HepG2 (cell line): ENCODE data around the gene KCNA1. TPM values are rescaled to one million over a fixed set of nuclear protein-coding genes. Genes with fewer than 3 reads are reported as not detected.

Experiments used
- ATAC-seq: fragments of 200-7000 bp; cut with Tn5 transposase; 3 replicates; pipeline ENCODE4 v1.9.1; 2020; ENCODE audit warnings: mild to moderate bottlenecking, moderate library complexity
- BruUV-seq: library from RNA; stranded (reverse); fragments of 400-500 nt; replicated peaks from 2 replicates; lab custom pipeline; 2021; lab: Mats Ljungman, UMichigan
- CTCF ChIA-PET: fragments of 300-600 bp; formaldehyde crosslinking; extraction: SDS; loops from one replicate; lab custom pipeline; 2021; ENCODE audit warnings: low total read pairs, inconsistent platforms, low intra/inter-chr PET ratio; lab: Yijun Ruan, JAX
- POLR2A ChIA-PET: fragments of 350-600 bp; sonication (Branson Sonifier 250); formaldehyde crosslinking; loops from one replicate; lab custom pipeline; 2020; ENCODE audit warnings: antibody characterized with exemption, inconsistent platforms; lab: Yijun Ruan, JAX
- DNase-seq: peaks from one replicate; pipeline ENCODE4 v3.0.0-alpha.2; 2015; ENCODE audit warnings: low spot score
- FAIRE-seq: peaks from 3 replicates; lab custom pipeline; 2011; peaks lifted over from hg19 to GRCh38; lab: Jason Lieb, UNC
- H2AFZ ChIP-seq: one replicate; pipeline ENCODE4 v1.6.1; 2011; ENCODE audit warnings: low read length, inconsistent platforms
- H3K27ac ChIP-seq: fragments of 300-600 bp; 3 replicates; pipeline ENCODE4 v1.8.0; 2011; ENCODE audit warnings: mixed run types, mild to moderate bottlenecking, mixed read lengths, low read length, inconsistent platforms; ENCODE audit not compliant: insufficient read depth; ENCODE audit errors: extremely low read length
- H3K27me3 ChIP-seq, 2 experiments: fragments of 200-600 bp in 1 of 2; 2 replicates in 1 of 2; 3 replicates in 1 of 2; pipeline versions ENCODE4 v1.6.0 to v1.8.0; 2011; ENCODE audit warnings: low read length in 2 of 2, mild to moderate bottlenecking in 2 of 2, moderate library complexity in 2 of 2, inconsistent platforms in 1 of 2; ENCODE audit not compliant: insufficient read depth in 2 of 2, control insufficient read depth in 1 of 2
- H3K36me3 ChIP-seq, 2 experiments: fragments of 200-600 bp in 1 of 2; replicated peaks in 1 of 2; 2 replicates in 1 of 2; 3 replicates in 1 of 2; pipeline versions ENCODE4 v1.5.1 to v1.8.0; 2011; ENCODE audit warnings: low read length in 2 of 2, inconsistent platforms in 1 of 2; ENCODE audit not compliant: insufficient read depth in 2 of 2, control insufficient read depth in 1 of 2
- H3K4me1 ChIP-seq: 2 replicates; pipeline ENCODE4 v1.5.1; 2012; ENCODE audit warnings: low read length, inconsistent platforms; ENCODE audit not compliant: insufficient read depth
- H3K4me2 ChIP-seq: 2 replicates; pipeline ENCODE4 v1.6.0; 2011; ENCODE audit warnings: low read depth, low read length, inconsistent platforms
- H3K4me3 ChIP-seq, 3 experiments: fragments of 200-600 bp in 1 of 3; sonication (generic), shearing (Covaris generic) in 1 of 3; replicated peaks in 1 of 3; 2 replicates each; pipeline ENCODE4 v1.5.1; 2011 to 2016; ENCODE audit warnings: low read length in 3 of 3, inconsistent platforms in 2 of 3, low read depth in 2 of 3, mild to moderate bottlenecking in 2 of 3, control low read depth in 1 of 3, mixed read lengths in 1 of 3; ENCODE audit not compliant: insufficient read depth in 1 of 3
- H3K79me2 ChIP-seq: one replicate; pipeline ENCODE4 v1.6.1; 2011; ENCODE audit warnings: low read length, inconsistent platforms; ENCODE audit not compliant: insufficient read depth
- H3K9ac ChIP-seq: 2 replicates; pipeline ENCODE4 v1.6.0; 2011; ENCODE audit warnings: mild to moderate bottlenecking, low read depth, low read length, inconsistent platforms; ENCODE audit not compliant: insufficient read depth
- H3K9me3 ChIP-seq: 2 replicates; pipeline ENCODE4 v1.5.1; 2012; ENCODE audit warnings: mild to moderate bottlenecking, low read length
- H4K20me1 ChIP-seq: 2 replicates; pipeline ENCODE4 v1.6.0; 2011; ENCODE audit warnings: inconsistent platforms, mild to moderate bottlenecking, low read length, moderate library complexity; ENCODE audit not compliant: insufficient read depth
- HMGXB4 ChIP-seq, 2 experiments: sonication (generic) in 1 of 2; formaldehyde crosslinking in 1 of 2; IDR thresholded peaks; 2 replicates each; pipeline versions ENCODE4 v1.4.0 to v1.6.1; 2018 to 2020; ENCODE audit warnings: missing genetic modification reagents in 2 of 2, borderline replicate concordance in 1 of 2, low read depth in 1 of 2, mild to moderate bottlenecking in 1 of 2, missing biosample characterization in 1 of 2
- MED8 ChIP-seq: sonication (generic); formaldehyde crosslinking; IDR thresholded peaks from 2 replicates; pipeline ENCODE4 v1.8.1; 2023; ENCODE audit warnings: mild to moderate bottlenecking, missing genetic modification reagents; ENCODE audit not compliant: insufficient replicate concordance
- MXI1 ChIP-seq: IDR thresholded peaks from 3 replicates; pipeline ENCODE4 v1.6.1; 2012; ENCODE audit warnings: low read depth, low read length, inconsistent platforms, borderline replicate concordance
- NR3C1 ChIP-seq: sonication (generic); formaldehyde crosslinking; IDR thresholded peaks from 2 replicates; pipeline ENCODE4 v1.4.0; 2020; ENCODE audit warnings: missing genetic modification reagents
- PCBP1 ChIP-seq: fragments of 200-400 bp; formaldehyde crosslinking; IDR thresholded peaks from 2 replicates; pipeline ENCODE4 v1.6.1; 2017; ENCODE audit warnings: mild to moderate bottlenecking, low read depth, low read length, borderline replicate concordance
- SAP130 ChIP-seq: IDR thresholded peaks from 2 replicates; pipeline ENCODE4 v1.6.1; 2016; ENCODE audit warnings: low read depth
- ZFP36L2 ChIP-seq: sonication (generic); formaldehyde crosslinking; IDR thresholded peaks from 2 replicates; pipeline ENCODE4 v1.4.0; 2020; ENCODE audit warnings: missing genetic modification reagents
- ZSCAN22 ChIP-seq: sonication (generic); formaldehyde crosslinking; IDR thresholded peaks from 2 replicates; pipeline ENCODE4 v1.4.0; 2020; ENCODE audit warnings: mild to moderate bottlenecking, missing genetic modification reagents
- WGBS: methylation state at CpG from one replicate; pipeline ENCODE4 v1.1.6; 2017; ENCODE audit warnings: low lambda C conversion rate; 5-methylcytosine and 5-hydroxymethylcytosine counted together
- in situ Hi-C: cut with HindIII; loops from 2 replicates; pipeline ENCODE4 v1.10.0; 2017; ENCODE audit warnings: low pct_unique_long_range_greater_than_20kb; ENCODE audit not compliant: extremely low pct_ligation_motif_present
- intact Hi-C: fragments of 100-400 bp; cut with micrococcal nuclease; formaldehyde crosslinking; loops from one replicate; pipeline ENCODE4 v1.10.0; 2022; ENCODE audit not compliant: unreplicated experiment
- polyA plus RNA-seq, 8 experiments: library from polyadenylated mRNA; depleted of rRNA in 3 of 8; stranded (reverse) in 7 of 8; unstranded in 1 of 8; fragments of >200 nt; fragmentation: Illumina TruSeq in 4 of 8; extraction: Trizol in 4 of 8; gene quantifications; 2 replicates each; pipeline versions ENCODE4 v1.2.1 to v1.2.3, GENCODE V29; 2011 to 2016; ENCODE audit warnings: low read depth in 4 of 8, missing spikeins in 1 of 8, mixed read lengths in 1 of 8; ENCODE audit not compliant: insufficient read depth in 1 of 8
- total RNA-seq, 5 experiments: library from RNA; depleted of rRNA; stranded (reverse); fragments of >200 nt; fragmentation: Illumina TruSeq; extraction: Trizol; gene quantifications; 2 replicates each; pipeline ENCODE4 v1.2.3, GENCODE V29; 2016; ENCODE audit warnings: low read depth in 1 of 5
- TF ChIP-seq, protein P1 (sequence below): sonication (generic); formaldehyde crosslinking; IDR thresholded peaks from 2 replicates; pipeline ENCODE4 v1.4.0; 2020; ENCODE audit warnings: mild to moderate bottlenecking, missing genetic modification reagents, borderline replicate concordance

The KCNA1 gene
- total and polyA plus RNA-seq, 2 of the 13 experiments (the other 11 are each of a cell fraction or from before 2014, with no cell fraction given) = not detected

DNA sequence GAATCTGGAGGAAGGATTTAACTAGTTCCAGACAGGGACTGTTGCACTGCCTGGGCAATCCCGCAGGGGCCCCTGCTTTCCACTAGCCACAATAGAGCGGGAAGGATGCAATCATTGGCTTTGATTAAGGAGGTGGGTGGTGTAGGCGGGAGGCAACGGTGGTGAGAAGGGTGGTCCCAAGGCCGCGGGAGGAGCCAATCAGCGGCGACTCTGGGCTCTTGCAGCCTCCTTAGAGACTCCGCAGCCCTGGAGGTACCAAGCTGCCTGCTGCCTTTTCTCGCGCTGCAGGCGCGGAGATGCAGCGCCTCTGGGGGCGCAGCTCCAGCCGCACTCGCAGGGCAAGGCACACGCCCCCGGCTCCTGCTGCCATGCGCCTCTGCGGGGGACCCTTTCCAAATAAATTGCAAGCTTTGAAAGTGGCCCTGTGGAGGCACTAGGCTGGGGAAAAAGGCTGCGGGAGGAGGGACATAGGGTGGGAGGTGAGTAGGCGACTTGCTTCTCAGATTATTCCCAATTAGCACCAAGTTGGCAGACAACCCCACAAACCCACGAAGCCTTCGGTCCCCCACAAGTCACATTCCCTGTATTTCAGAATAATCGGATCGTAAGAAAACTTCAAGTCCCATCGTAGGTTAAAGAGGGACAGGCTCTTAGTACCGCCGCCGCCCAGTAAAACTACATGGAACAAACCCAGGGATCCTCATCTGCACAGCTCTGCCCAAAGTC is 858 bp upstream of the KCNA1 start:
- Histone ChIP-seq H3K9ac (no peak overlapping the region), H3K79me2 (no peaks in the 10 kb centered on the region), H3K27me3 (peaks cover 7 to 46% of the 10 kb centered on the region in 2 experiments; a peak in 4 of 5 replicates), H3K27ac (no peak overlapping the region), H3K4me3 (no peak overlapping the region), H3K4me1 (no peaks in the 10 kb centered on the region), H4K20me1 (no peaks in the 10 kb centered on the region), H3K4me2 (no peak overlapping the region), H3K9me3 (no peaks in the 10 kb centered on the region), H2AFZ (no peak overlapping the region), H3K36me3 (no peaks in the 10 kb centered on the region)
- WGBS = 5% methylated on average over 12 of the region's 31 CpGs
- peak; percentile 62 for ATAC-seq
- BruUV-seq = no TSS peak
- TF ChIP-seq PCBP1 (no peak), MED8 (CRISPR knock-in tag) (no peak), HMGXB4 (CRISPR knock-in tag; IDR thresholded peaks at IDR 0.05; ENCODE audit: borderline replicate concordance in 1 of 2, low read depth in 1 of 2) (no peak)
- intact Hi-C loops = no loop called here
- no peak for FAIRE-seq
- DNase-seq = no peak
- ChIA-PET CTCF (no interaction called here), POLR2A (no interaction called here)
- in situ Hi-C loops = no loop called here

DNA sequence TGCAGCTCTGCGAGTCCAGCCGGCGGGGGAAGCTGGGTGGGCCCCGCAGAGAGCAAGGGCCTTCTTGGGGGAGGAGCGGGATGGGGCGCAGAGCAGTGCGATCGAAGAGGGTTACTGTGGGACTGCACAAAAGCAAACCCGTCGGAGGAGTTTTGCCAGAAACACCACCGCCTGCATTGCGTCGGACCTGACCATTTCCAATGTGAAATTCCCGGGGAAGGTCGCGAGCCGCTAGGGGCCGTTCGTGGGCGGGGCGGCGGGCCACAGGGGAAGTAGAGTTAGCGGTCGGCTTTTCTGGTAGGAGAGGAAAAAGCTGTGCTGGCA is 333 bp upstream of the KCNA1 start:
- Histone ChIP-seq H3K9ac (no peak overlapping the region), H3K4me3 (no peak overlapping the region), H3K79me2 (no peaks in the 10 kb centered on the region), H3K4me1 (no peaks in the 10 kb centered on the region), H3K9me3 (no peaks in the 10 kb centered on the region), H3K27ac (no peak overlapping the region), H3K27me3 (peaks cover 7 to 50% of the 10 kb centered on the region in 2 experiments; a peak in 4 of 5 replicates), H3K4me2 (no peak overlapping the region), H3K36me3 (no peaks in the 10 kb centered on the region), H2AFZ (no peak overlapping the region), H4K20me1 (no peaks in the 10 kb centered on the region)
- no TSS peak for BruUV-seq
- intact Hi-C loops (no loop called here), in situ Hi-C loops (no loop called here)
- 13% methylated on average over 12 of the region's 24 CpGs for WGBS
- FAIRE-seq (no peak), ATAC-seq (no peak), DNase-seq (no peak)
- CTCF ChIA-PET = no interaction called here
- POLR2A ChIA-PET = no interaction called here
- TF ChIP-seq MXI1 = no peak
- no peak for TF ChIP-seq ZFP36L2 (CRISPR knock-in tag)
- no peak for TF ChIP-seq ZSCAN22 (CRISPR knock-in tag)
- no peak for TF ChIP-seq SAP130 (CRISPR knock-in tag)
- TF ChIP-seq, protein P1, sequence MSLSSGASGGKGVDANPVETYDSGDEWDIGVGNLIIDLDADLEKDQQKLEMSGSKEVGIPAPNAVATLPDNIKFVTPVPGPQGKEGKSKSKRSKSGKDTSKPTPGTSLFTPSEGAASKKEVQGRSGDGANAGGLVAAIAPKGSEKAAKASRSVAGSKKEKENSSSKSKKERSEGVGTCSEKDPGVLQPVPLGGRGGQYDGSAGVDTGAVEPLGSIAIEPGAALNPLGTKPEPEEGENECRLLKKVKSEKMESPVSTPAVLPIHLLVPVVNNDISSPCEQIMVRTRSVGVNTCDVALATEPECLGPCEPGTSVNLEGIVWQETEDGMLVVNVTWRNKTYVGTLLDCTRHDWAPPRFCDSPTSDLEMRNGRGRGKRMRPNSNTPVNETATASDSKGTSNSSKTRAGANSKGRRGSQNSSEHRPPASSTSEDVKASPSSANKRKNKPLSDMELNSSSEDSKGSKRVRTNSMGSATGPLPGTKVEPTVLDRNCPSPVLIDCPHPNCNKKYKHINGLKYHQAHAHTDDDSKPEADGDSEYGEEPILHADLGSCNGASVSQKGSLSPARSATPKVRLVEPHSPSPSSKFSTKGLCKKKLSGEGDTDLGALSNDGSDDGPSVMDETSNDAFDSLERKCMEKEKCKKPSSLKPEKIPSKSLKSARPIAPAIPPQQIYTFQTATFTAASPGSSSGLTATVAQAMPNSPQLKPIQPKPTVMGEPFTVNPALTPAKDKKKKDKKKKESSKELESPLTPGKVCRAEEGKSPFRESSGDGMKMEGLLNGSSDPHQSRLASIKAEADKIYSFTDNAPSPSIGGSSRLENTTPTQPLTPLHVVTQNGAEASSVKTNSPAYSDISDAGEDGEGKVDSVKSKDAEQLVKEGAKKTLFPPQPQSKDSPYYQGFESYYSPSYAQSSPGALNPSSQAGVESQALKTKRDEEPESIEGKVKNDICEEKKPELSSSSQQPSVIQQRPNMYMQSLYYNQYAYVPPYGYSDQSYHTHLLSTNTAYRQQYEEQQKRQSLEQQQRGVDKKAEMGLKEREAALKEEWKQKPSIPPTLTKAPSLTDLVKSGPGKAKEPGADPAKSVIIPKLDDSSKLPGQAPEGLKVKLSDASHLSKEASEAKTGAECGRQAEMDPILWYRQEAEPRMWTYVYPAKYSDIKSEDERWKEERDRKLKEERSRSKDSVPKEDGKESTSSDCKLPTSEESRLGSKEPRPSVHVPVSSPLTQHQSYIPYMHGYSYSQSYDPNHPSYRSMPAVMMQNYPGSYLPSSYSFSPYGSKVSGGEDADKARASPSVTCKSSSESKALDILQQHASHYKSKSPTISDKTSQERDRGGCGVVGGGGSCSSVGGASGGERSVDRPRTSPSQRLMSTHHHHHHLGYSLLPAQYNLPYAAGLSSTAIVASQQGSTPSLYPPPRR = no peak
- no peak for TF ChIP-seq NR3C1 (CRISPR knock-in tag)
